SK-N-SH treated with all-trans-retinoic acid at 6 μM for 48 hours (cell line): ENCODE data around the gene PAPPA2.

Experiments used
- ATAC-seq: fragments of 200-7000 bp; cut with Tn5 transposase; 3 replicates; pipeline ENCODE4 v1.9.1; 2020; ENCODE audit warnings: mild to moderate bottlenecking, moderate library complexity
- ARNTL ChIP-seq: fragments of 450-650 bp; formaldehyde crosslinking; IDR thresholded peaks from 2 replicates; pipeline ENCODE4 v1.5.0; 2020; ENCODE audit warnings: low read depth, mild to moderate bottlenecking, moderate library complexity, borderline replicate concordance
- BACH2 ChIP-seq: fragments of 250-450 bp; sonication (Bioruptor Pico); IDR thresholded peaks from 2 replicates; pipeline ENCODE4 v1.9.0; 2021; ENCODE audit warnings: mild to moderate bottlenecking, borderline replicate concordance
- CSDC2 ChIP-seq: fragments of 250-450 bp; sonication (Bioruptor Pico); IDR thresholded peaks from 2 replicates; pipeline ENCODE4 v1.5.0; 2020; ENCODE audit warnings: mild to moderate bottlenecking, moderate library complexity
- ESRRG ChIP-seq: fragments of 250-450 bp; sonication (Bioruptor Pico); IDR thresholded peaks from 2 replicates; pipeline ENCODE4 v1.6.1; 2021; ENCODE audit warnings: mild to moderate bottlenecking
- GLIS3 ChIP-seq: fragments of 250-450 bp; sonication (Bioruptor Pico); IDR thresholded peaks from 2 replicates; pipeline ENCODE4 v1.5.0; 2020; ENCODE audit warnings: mild to moderate bottlenecking, moderate library complexity
- ISL1 ChIP-seq: fragments of 250-450 bp; sonication (Bioruptor Pico); IDR thresholded peaks from 2 replicates; pipeline ENCODE4 v2.1.2; 2022; ENCODE audit warnings: mild to moderate bottlenecking, moderate library complexity
- PPARA ChIP-seq: fragments of 250-450 bp; sonication (Bioruptor Pico); IDR thresholded peaks from 2 replicates; pipeline ENCODE4 v1.5.0; 2020; ENCODE audit warnings: mild to moderate bottlenecking, borderline replicate concordance
- SNAI2 ChIP-seq: fragments of 250-450 bp; sonication (Bioruptor Pico); IDR thresholded peaks from 2 replicates; pipeline ENCODE4 v1.5.0; 2020; ENCODE audit warnings: mild to moderate bottlenecking, moderate library complexity
- TCF4 ChIP-seq: fragments of 250-450 bp; sonication (Bioruptor Pico); IDR thresholded peaks from 2 replicates; pipeline ENCODE4 v1.8.0; 2021; ENCODE audit warnings: mild to moderate bottlenecking, moderate library complexity, borderline replicate concordance
- TOX ChIP-seq: fragments of 250-450 bp; sonication (Bioruptor Pico); IDR thresholded peaks from 2 replicates; pipeline ENCODE4 v1.8.0; 2021; ENCODE audit warnings: mild to moderate bottlenecking, moderate library complexity, borderline replicate concordance
- ZC3H10 ChIP-seq: fragments of 250-450 bp; sonication (Bioruptor Pico); IDR thresholded peaks from 2 replicates; pipeline ENCODE4 v1.5.1; 2021; ENCODE audit warnings: mild to moderate bottlenecking, moderate library complexity
- ZFP3 ChIP-seq: fragments of 250-450 bp; sonication (Bioruptor Pico); IDR thresholded peaks from 2 replicates; pipeline ENCODE4 v1.5.0; 2020; ENCODE audit warnings: mild to moderate bottlenecking, moderate library complexity
- ZFP30 ChIP-seq: fragments of 450-650 bp; formaldehyde crosslinking; IDR thresholded peaks from 2 replicates; pipeline ENCODE4 v1.5.0; 2022; ENCODE audit warnings: mild to moderate bottlenecking, moderate library complexity
- ZNF565 ChIP-seq: fragments of 450-650 bp; formaldehyde crosslinking; conservative IDR thresholded peaks from 2 replicates; pipeline ENCODE4 v1.5.0; 2020; ENCODE audit warnings: low read depth, mild to moderate bottlenecking, moderate library complexity
- ZNF8 ChIP-seq: fragments of 450-650 bp; formaldehyde crosslinking; IDR thresholded peaks from 2 replicates; pipeline ENCODE4 v1.5.0; 2020; ENCODE audit warnings: mild to moderate bottlenecking, moderate library complexity
- TF ChIP-seq, protein P1 (sequence below): fragments of 250-450 bp; sonication (Bioruptor Pico); IDR thresholded peaks from 2 replicates; pipeline ENCODE4 v1.5.1; 2020; ENCODE audit warnings: low read depth, mild to moderate bottlenecking, moderate library complexity
- TF ChIP-seq, protein P2 (sequence below): fragments of 250-450 bp; sonication (Bioruptor Pico); IDR thresholded peaks from 2 replicates; pipeline ENCODE4 v1.8.0; 2021; ENCODE audit warnings: low read depth, mild to moderate bottlenecking, moderate library complexity, borderline replicate concordance
- TF ChIP-seq, protein P3 (sequence below): fragments of 250-450 bp; sonication (Bioruptor Pico); IDR thresholded peaks from 2 replicates; pipeline ENCODE4 v1.8.0; 2020; ENCODE audit warnings: mild to moderate bottlenecking, moderate library complexity, borderline replicate concordance
- TF ChIP-seq, protein P4 (sequence below): fragments of 250-450 bp; sonication (Bioruptor Pico); IDR thresholded peaks from 2 replicates; pipeline ENCODE4 v1.5.1; 2021; ENCODE audit warnings: mild to moderate bottlenecking, moderate library complexity

The PAPPA2 gene

DNA sequence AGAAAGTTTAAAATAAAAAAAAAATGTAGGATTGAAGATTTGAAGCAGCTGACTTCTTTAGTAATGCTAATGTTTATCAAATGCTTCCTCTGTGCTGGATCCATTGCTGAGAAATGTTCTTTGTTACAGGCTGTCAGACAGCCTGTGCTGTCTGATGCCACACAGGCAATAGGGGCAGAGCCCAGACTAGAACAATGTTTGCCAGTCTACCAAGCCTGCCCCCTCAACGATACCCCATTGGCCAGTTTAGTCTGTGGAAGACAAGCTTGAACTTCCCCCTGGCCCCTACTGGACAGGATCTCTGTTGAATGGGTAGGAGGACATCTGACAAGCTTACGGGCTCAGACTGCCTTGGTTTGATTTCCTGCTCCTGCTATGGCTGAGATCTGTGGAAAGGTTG is 79.4 kb downstream of the PAPPA2 start:
- no peak for TF ChIP-seq PPARA (CRISPR knock-in tag)
- no peak for TF ChIP-seq SNAI2
- no peak for TF ChIP-seq ZFP30 (CRISPR knock-in tag)
- no peak for TF ChIP-seq CSDC2 (CRISPR knock-in tag)
- no peak for TF ChIP-seq TOX (CRISPR knock-in tag)
- TF ChIP-seq, protein P1, sequence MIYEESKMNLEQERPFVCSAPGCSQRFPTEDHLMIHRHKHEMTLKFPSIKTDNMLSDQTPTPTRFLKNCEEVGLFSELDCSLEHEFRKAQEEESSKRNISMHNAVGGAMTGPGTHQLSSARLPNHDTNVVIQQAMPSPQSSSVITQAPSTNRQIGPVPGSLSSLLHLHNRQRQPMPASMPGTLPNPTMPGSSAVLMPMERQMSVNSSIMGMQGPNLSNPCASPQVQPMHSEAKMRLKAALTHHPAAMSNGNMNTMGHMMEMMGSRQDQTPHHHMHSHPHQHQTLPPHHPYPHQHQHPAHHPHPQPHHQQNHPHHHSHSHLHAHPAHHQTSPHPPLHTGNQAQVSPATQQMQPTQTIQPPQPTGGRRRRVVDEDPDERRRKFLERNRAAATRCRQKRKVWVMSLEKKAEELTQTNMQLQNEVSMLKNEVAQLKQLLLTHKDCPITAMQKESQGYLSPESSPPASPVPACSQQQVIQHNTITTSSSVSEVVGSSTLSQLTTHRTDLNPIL (CRISPR knock-in tag): no peak
- no peak for TF ChIP-seq BACH2 (CRISPR knock-in tag)
- no peak for TF ChIP-seq ZNF8 (CRISPR knock-in tag)
- TF ChIP-seq, protein P2, sequence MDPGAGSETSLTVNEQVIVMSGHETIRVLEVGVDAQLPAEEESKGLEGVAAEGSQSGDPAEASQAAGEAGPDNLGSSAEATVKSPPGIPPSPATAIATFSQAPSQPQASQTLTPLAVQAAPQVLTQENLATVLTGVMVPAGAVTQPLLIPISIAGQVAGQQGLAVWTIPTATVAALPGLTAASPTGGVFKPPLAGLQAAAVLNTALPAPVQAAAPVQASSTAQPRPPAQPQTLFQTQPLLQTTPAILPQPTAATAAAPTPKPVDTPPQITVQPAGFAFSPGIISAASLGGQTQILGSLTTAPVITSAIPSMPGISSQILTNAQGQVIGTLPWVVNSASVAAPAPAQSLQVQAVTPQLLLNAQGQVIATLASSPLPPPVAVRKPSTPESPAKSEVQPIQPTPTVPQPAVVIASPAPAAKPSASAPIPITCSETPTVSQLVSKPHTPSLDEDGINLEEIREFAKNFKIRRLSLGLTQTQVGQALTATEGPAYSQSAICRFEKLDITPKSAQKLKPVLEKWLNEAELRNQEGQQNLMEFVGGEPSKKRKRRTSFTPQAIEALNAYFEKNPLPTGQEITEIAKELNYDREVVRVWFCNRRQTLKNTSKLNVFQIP (CRISPR knock-in tag): no peak
- no peak for TF ChIP-seq ISL1 (CRISPR knock-in tag)
- no peak for TF ChIP-seq ZC3H10 (CRISPR knock-in tag)
- TF ChIP-seq ESRRG (CRISPR knock-in tag): no peak
- no peak for TF ChIP-seq TCF4 (CRISPR knock-in tag)
- TF ChIP-seq ARNTL (CRISPR knock-in tag): no peak
- TF ChIP-seq, protein P3, sequence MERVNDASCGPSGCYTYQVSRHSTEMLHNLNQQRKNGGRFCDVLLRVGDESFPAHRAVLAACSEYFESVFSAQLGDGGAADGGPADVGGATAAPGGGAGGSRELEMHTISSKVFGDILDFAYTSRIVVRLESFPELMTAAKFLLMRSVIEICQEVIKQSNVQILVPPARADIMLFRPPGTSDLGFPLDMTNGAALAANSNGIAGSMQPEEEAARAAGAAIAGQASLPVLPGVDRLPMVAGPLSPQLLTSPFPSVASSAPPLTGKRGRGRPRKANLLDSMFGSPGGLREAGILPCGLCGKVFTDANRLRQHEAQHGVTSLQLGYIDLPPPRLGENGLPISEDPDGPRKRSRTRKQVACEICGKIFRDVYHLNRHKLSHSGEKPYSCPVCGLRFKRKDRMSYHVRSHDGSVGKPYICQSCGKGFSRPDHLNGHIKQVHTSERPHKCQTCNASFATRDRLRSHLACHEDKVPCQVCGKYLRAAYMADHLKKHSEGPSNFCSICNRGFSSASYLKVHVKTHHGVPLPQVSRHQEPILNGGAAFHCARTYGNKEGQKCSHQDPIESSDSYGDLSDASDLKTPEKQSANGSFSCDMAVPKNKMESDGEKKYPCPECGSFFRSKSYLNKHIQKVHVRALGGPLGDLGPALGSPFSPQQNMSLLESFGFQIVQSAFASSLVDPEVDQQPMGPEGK (CRISPR knock-in tag): no peak
- TF ChIP-seq GLIS3 (CRISPR knock-in tag): no peak
- TF ChIP-seq, protein P4, sequence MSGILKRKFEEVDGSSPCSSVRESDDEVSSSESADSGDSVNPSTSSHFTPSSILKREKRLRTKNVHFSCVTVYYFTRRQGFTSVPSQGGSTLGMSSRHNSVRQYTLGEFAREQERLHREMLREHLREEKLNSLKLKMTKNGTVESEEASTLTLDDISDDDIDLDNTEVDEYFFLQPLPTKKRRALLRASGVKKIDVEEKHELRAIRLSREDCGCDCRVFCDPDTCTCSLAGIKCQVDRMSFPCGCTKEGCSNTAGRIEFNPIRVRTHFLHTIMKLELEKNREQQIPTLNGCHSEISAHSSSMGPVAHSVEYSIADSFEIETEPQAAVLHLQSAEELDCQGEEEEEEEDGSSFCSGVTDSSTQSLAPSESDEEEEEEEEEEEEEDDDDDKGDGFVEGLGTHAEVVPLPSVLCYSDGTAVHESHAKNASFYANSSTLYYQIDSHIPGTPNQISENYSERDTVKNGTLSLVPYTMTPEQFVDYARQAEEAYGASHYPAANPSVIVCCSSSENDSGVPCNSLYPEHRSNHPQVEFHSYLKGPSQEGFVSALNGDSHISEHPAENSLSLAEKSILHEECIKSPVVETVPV (CRISPR knock-in tag): no peak
- TF ChIP-seq ZFP3 (CRISPR knock-in tag): no peak
- no peak for ATAC-seq

GRCh38 chr1:176543360-176544129 is 80.6 kb downstream of the PAPPA2 start:
- ATAC-seq: no peak

More at GRCh38 chr1:176543360-176544129, 80.6 kb downstream of the PAPPA2 start:
- no peak for TF ChIP-seq PPARA (CRISPR knock-in tag)
- TF ChIP-seq, protein P3 (CRISPR knock-in tag): no peak
- TF ChIP-seq, protein P1 (CRISPR knock-in tag): no peak
- TF ChIP-seq ZNF565 (CRISPR knock-in tag): no peak
- TF ChIP-seq, protein P4 (CRISPR knock-in tag): no peak
- no peak for TF ChIP-seq ZFP3 (CRISPR knock-in tag)
- no peak for TF ChIP-seq ARNTL (CRISPR knock-in tag)
- no peak for TF ChIP-seq ESRRG (CRISPR knock-in tag)
- TF ChIP-seq TOX (CRISPR knock-in tag): no peak
- TF ChIP-seq CSDC2 (CRISPR knock-in tag): no peak
- TF ChIP-seq ISL1 (CRISPR knock-in tag): no peak
- TF ChIP-seq GLIS3 (CRISPR knock-in tag): no peak
- no peak for TF ChIP-seq BACH2 (CRISPR knock-in tag)
